DOHH2 (cell line): ENCODE results near the gene ZNF346.

Experiments used
- H3F3A ChIP-seq: fragments of 200-600 bp; sonication (generic), shearing (Covaris generic); 2 replicates; pipeline ENCODE4 v1.6.0; 2016; ENCODE audit warnings: antibody characterized with exemption, mild to moderate bottlenecking; ENCODE audit not compliant: control insufficient read depth, insufficient read depth
- H3K27ac ChIP-seq: fragments of 200-600 bp; sonication (generic); 2 replicates; pipeline ENCODE4 v1.5.1; 2014; ENCODE audit warnings: low read depth, mild to moderate bottlenecking, low read length, moderate library complexity
- H3K27me3 ChIP-seq: fragments of 200-600 bp; sonication (generic); 2 replicates; pipeline ENCODE4 v1.6.1; 2014; ENCODE audit warnings: mild to moderate bottlenecking, low read length, mixed read lengths; ENCODE audit not compliant: control insufficient read depth
- H3K36me3 ChIP-seq: fragments of 200-600 bp; sonication (generic); 2 replicates; pipeline ENCODE4 v1.6.1; 2014; ENCODE audit warnings: mild to moderate bottlenecking, low read length, moderate library complexity, mixed read lengths; ENCODE audit not compliant: control insufficient read depth
- H3K4me1 ChIP-seq: fragments of 200-600 bp; sonication (generic); 2 replicates; pipeline ENCODE4 v1.6.1; 2014; ENCODE audit warnings: mild to moderate bottlenecking, low read length, mixed read lengths; ENCODE audit not compliant: control insufficient read depth
- H3K4me2 ChIP-seq: fragments of 200-600 bp; sonication (generic); 2 replicates; pipeline ENCODE4 v1.6.0; 2014; ENCODE audit warnings: mild to moderate bottlenecking, low read length, moderate library complexity
- H3K4me3 ChIP-seq: fragments of 200-600 bp; sonication (generic); 2 replicates; pipeline ENCODE4 v1.5.1; 2014; ENCODE audit warnings: mild to moderate bottlenecking, low read length, mixed read lengths
- H3K79me2 ChIP-seq: fragments of 200-600 bp; sonication (generic); 2 replicates; pipeline ENCODE4 v1.6.1; 2014; ENCODE audit warnings: mild to moderate bottlenecking, low read length, mixed read lengths; ENCODE audit not compliant: control insufficient read depth
- H3K9me2 ChIP-seq: fragments of 200-600 bp; sonication (generic); replicated peaks from 2 replicates; pipeline ENCODE4 v1.6.1; 2014; ENCODE audit warnings: mild to moderate bottlenecking, low read length, mixed read lengths; ENCODE audit not compliant: control insufficient read depth
- H3K9me3 ChIP-seq: fragments of 200-600 bp; sonication (generic); 2 replicates; pipeline ENCODE4 v1.6.1; 2014; ENCODE audit warnings: antibody characterized with exemption, low read length, mixed read lengths; ENCODE audit not compliant: control insufficient read depth, insufficient read depth
- H4K20me1 ChIP-seq: fragments of 200-600 bp; sonication (generic); 2 replicates; pipeline ENCODE4 v1.6.0; 2014; ENCODE audit warnings: low read depth, mild to moderate bottlenecking, antibody characterized with exemption, low read length, moderate library complexity; ENCODE audit not compliant: control insufficient read depth, insufficient read depth
- EZH2phosphoT487 ChIP-seq: fragments of 200-600 bp; sonication (generic); IDR thresholded peaks from 2 replicates; pipeline ENCODE4 v1.6.1; 2017; ENCODE audit warnings: borderline replicate concordance, mild to moderate bottlenecking, antibody characterized with exemption, low read length, moderate library complexity, mixed read lengths
- TF ChIP-seq, protein P1 (sequence below): fragments of 200-600 bp; sonication (generic); IDR thresholded peaks from one replicate; pipeline ENCODE4 v1.5.1; 2014; ENCODE audit warnings: antibody characterized with exemption, mild to moderate bottlenecking, low read depth, low read length; ENCODE audit not compliant: poor library complexity, severe bottlenecking

Gene ZNF346

DNA sequence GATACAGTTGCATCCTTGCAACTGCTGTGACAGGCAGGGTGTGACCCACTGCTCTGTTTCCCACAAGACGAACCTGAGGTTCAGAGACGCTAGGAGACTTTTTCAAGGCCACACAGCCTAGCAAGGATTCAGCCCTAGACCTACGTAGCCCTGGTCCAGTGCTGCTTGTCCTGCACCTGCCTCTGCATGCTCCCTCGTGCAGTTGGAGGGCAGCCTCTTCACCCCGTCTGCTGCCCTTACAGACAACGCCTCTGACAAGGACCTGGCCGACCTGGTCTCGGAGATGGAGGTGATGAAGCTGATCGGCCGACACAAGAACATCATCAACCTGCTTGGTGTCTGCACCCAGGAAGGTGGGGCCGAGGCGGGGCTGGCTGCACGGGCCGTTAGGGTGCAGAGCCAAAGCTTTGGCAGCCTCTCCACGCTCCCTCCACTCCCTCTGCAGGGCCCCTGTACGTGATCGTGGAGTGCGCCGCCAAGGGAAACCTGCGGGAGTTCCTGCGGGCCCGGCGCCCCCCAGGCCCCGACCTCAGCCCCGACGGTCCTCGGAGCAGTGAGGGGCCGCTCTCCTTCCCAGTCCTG lies 72.7 kb downstream of the ZNF346 start:
- H3F3A ChIP-seq: no peaks in the 10 kb centered on the region
- H3K9me3 ChIP-seq: no peaks in the 10 kb centered on the region
- H4K20me1 ChIP-seq: no peaks in the 10 kb centered on the region
- no peaks in the 10 kb centered on the region for H3K36me3 ChIP-seq
- H3K4me2 ChIP-seq: no peak overlapping the region
- TF ChIP-seq, protein P1, sequence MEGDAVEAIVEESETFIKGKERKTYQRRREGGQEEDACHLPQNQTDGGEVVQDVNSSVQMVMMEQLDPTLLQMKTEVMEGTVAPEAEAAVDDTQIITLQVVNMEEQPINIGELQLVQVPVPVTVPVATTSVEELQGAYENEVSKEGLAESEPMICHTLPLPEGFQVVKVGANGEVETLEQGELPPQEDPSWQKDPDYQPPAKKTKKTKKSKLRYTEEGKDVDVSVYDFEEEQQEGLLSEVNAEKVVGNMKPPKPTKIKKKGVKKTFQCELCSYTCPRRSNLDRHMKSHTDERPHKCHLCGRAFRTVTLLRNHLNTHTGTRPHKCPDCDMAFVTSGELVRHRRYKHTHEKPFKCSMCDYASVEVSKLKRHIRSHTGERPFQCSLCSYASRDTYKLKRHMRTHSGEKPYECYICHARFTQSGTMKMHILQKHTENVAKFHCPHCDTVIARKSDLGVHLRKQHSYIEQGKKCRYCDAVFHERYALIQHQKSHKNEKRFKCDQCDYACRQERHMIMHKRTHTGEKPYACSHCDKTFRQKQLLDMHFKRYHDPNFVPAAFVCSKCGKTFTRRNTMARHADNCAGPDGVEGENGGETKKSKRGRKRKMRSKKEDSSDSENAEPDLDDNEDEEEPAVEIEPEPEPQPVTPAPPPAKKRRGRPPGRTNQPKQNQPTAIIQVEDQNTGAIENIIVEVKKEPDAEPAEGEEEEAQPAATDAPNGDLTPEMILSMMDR: no peak
- peaks cover 16% of the 10 kb centered on the region for H3K4me1 ChIP-seq
- no peaks in the 10 kb centered on the region for H3K27me3 ChIP-seq
- H3K4me3 ChIP-seq: no peak overlapping the region
- no peaks in the 10 kb centered on the region for H3K79me2 ChIP-seq
- no peak overlapping the region for H3K27ac ChIP-seq
- H3K9me2 ChIP-seq: no peaks in the 10 kb centered on the region

- Histone ChIP-seq H3K9me2 (no peaks in the 10 kb centered on the region), H3K9me3 (no peaks in the 10 kb centered on the region), H3K4me1 (peaks cover 16% of the 10 kb centered on the region), H3F3A (no peaks in the 10 kb centered on the region), H3K27ac (no peak overlapping the region), H4K20me1 (no peaks in the 10 kb centered on the region), H3K27me3 (no peaks in the 10 kb centered on the region), H3K79me2 (no peaks in the 10 kb centered on the region), H3K4me3 (no peak overlapping the region), H3K4me2 (no peak overlapping the region), H3K36me3 (no peaks in the 10 kb centered on the region)
- TF ChIP-seq, protein P1: no peak
- TF ChIP-seq EZH2phosphoT487: no peak
These were observed 73.9 kb downstream of the ZNF346 start for GRCh38 chr5:177096162-177097015.

DNA sequence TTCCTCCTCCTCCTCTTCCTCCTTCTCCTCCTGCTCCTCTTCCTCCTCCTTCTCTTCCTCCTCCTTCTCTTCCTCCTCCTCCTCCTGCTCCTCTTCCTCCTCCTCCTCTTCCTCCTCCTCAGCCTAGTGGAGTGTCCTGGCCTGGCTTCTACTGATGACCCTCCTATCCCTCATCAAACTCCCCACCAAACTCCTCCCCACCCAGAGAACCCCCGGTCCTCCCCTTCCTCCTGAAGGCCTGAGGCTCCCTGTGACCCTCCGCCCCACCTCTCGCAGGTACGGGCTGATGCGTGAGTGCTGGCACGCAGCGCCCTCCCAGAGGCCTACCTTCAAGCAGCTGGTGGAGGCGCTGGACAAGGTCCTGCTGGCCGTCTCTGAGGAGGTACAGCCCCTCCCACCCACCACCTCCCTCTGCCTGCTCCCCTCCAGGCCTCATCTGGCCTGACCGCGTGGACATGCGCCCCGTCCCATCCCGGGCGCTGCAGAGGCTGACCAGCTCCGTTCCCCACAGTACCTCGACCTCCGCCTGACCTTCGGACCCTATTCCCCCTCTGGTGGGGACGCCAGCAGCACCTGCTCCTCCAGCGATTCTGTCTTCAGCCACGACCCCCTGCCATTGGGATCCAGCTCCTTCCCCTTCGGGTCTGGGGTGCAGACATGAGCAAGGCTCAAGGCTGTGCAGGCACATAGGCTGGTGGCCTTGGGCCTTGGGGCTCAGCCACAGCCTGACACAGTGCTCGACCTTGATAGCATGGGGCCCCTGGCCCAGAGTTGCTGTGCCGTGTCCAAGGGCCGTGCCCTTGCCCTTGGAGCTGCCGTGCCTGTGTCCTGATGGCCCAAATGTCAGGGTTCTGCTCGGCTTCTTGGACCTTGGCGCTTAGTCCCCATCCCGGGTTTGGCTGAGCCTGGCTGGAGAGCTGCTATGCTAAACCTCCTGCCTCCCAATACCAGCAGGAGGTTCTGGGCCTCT lies 74.8 kb downstream of the ZNF346 start:
- Histone ChIP-seq H3K4me3 (no peak overlapping the region), H3K79me2 (no peaks in the 10 kb centered on the region), H3K9me3 (no peaks in the 10 kb centered on the region), H3K4me2 (no peak overlapping the region), H3K9me2 (no peaks in the 10 kb centered on the region), H3K27ac (no peak overlapping the region), H3K4me1 (peaks cover 16% of the 10 kb centered on the region), H4K20me1 (no peaks in the 10 kb centered on the region), H3K27me3 (no peaks in the 10 kb centered on the region), H3F3A (no peaks in the 10 kb centered on the region), H3K36me3 (no peaks in the 10 kb centered on the region)
- no peak for TF ChIP-seq EZH2phosphoT487
- TF ChIP-seq, protein P1: no peak
